Left ventricle myocardium inferior (tissue), 1 donor: ENCODE results near the gene TBXAS1. TPM values are rescaled to one million over a fixed set of nuclear protein-coding genes. Genes with fewer than 3 reads are reported as not detected.

Source experiments
- DNase-seq: peaks from one replicate; pipeline ENCODE4 v3.0.0-alpha.2; 2020
- H3K27ac ChIP-seq: fragments of 200-600 bp; replicated peaks from 2 replicates; pipeline ENCODE4 v1.8.0; 2021
- H3K27me3 ChIP-seq: fragments of 200-600 bp; 2 replicates; pipeline ENCODE4 v1.8.0; 2021; ENCODE audit warnings: low read depth
- H3K36me3 ChIP-seq: fragments of 200-600 bp; 2 replicates; pipeline ENCODE4 v1.8.0; 2021
- H3K4me1 ChIP-seq: fragments of 200-600 bp; 2 replicates; pipeline ENCODE4 v1.8.0; 2021
- H3K4me3 ChIP-seq: fragments of 200-600 bp; 2 replicates; pipeline ENCODE4 v1.8.0; 2021; ENCODE audit warnings: mild to moderate bottlenecking, moderate library complexity
- H3K9me3 ChIP-seq: fragments of 200-600 bp; replicated peaks from 2 replicates; pipeline ENCODE4 v1.8.0; 2021
- intact Hi-C: fragments of 100-400 bp; cut with micrococcal nuclease; formaldehyde crosslinking; loops from one replicate; pipeline ENCODE4 v1.11.0; 2022
- total RNA-seq: library from RNA; stranded (reverse); fragmentation: NEBNext Ultra II Directional; extraction: Animal tissue kit (Norgen Biotek cat#: 25700); gene quantifications from one replicate; pipeline ENCODE4 v1.2.1, GENCODE V29; 2021
- TF ChIP-seq, protein P1 (sequence below): fragments of 200-600 bp; IDR thresholded peaks from 2 replicates; pipeline ENCODE4 v1.8.0; 2021; ENCODE audit warnings: antibody characterized with exemption, mild to moderate bottlenecking, borderline replicate concordance
- donor health status: DM: no; HTN: yes; CAD: no; lungs with severe emphysema.

TBXAS1 gene
- total RNA-seq, 1 donor from 2014 or later = 3.9 TPM

DNA sequence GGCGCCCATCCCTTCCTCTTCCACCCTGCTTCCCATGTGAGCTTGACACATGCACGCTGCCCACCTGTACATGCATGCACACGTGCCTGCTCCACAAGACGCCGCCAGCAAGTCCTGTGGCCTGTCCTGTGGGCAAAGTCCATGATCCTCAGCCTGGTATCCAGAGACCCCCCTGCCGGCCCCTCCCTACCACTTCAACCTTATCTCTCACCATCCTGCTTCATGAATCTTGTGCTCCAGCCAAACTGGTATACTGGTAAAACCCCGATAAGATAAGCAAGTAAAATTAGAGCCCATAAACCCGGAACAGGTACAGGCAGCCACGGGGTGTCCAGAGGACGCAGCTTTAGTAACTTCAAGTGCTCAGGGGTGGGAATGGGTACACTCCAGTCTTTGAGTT is 11.8 kb upstream of the TBXAS1 start:
- no peak for DNase-seq
- Histone ChIP-seq H3K4me3 (no peak overlapping the region), H3K9me3 (no peaks in the 10 kb centered on the region), H3K27me3 (peaks cover 11% of the 10 kb centered on the region), H3K36me3 (no peaks in the 10 kb centered on the region), H3K4me1 (no peaks in the 10 kb centered on the region), H3K27ac (no peak overlapping the region)
- TF ChIP-seq, protein P1, sequence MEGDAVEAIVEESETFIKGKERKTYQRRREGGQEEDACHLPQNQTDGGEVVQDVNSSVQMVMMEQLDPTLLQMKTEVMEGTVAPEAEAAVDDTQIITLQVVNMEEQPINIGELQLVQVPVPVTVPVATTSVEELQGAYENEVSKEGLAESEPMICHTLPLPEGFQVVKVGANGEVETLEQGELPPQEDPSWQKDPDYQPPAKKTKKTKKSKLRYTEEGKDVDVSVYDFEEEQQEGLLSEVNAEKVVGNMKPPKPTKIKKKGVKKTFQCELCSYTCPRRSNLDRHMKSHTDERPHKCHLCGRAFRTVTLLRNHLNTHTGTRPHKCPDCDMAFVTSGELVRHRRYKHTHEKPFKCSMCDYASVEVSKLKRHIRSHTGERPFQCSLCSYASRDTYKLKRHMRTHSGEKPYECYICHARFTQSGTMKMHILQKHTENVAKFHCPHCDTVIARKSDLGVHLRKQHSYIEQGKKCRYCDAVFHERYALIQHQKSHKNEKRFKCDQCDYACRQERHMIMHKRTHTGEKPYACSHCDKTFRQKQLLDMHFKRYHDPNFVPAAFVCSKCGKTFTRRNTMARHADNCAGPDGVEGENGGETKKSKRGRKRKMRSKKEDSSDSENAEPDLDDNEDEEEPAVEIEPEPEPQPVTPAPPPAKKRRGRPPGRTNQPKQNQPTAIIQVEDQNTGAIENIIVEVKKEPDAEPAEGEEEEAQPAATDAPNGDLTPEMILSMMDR = no peak
- intact Hi-C loops = no loop called here

DNA sequence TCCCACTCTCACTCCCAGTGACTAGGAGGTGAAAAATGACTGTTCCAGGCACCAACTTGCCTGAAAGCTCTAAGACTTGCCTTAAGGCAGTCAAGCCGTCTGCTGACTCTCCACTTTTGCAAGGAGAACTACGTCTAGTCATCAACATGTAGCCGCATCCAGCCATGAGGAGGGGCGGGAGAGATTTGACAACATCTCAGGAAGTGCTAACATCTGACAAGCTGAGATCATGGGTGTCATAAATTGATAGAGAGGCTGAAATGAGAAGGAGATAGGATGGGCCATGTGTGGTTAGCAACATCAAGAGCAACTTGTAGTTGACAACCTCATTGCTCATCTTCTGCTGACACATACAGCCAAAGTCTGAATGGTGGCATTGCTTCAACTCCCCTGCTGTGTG is 9.0 kb upstream of the TBXAS1 start:
- no peak for DNase-seq
- H3K4me1 ChIP-seq = no peaks in the 10 kb centered on the region
- no peak overlapping the region for H3K27ac ChIP-seq
- peaks cover 17% of the 10 kb centered on the region for H3K27me3 ChIP-seq
- TF ChIP-seq, protein P1 = no peak
- H3K9me3 ChIP-seq = no peaks in the 10 kb centered on the region
- no peaks in the 10 kb centered on the region for H3K36me3 ChIP-seq
- H3K4me3 ChIP-seq = no peak overlapping the region
- intact Hi-C loops = no loop called here

DNA sequence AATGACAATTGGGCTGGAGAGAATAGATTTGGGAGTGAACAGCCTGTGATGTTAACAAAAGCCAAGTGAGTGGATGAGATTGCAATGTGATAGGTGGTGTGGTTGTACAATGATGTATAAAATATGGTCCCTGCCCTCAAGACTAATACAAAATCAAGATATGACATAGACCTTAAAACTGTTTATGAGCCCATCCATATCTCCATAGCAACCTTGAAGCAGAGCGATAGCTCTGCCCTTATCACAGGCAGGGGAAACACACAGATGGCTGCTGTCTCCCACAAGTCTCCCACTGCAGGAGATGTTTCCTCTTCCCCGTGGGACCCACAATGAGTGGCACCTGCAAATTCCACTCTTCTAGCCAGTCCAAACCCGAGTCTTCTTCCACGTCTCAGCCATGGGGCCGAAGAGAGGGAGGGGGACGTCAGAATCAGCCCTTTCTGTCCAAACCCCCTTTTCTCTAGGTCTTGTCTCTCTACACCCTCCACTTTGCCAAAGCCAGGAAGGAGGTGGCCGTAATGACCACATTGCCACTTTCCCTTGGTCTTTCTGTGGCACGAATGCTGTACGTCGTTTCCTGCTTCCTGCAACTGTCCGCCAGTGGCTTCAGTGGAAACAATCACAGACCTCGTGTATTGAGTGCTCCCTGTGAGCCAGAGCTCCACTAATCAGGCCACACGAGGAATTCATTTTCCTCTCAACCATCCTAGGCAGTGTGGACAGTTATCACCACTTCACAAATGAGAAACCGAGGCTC is 7.5 kb upstream of the TBXAS1 start:
- no peaks in the 10 kb centered on the region for H3K36me3 ChIP-seq
- no peak overlapping the region for H3K4me3 ChIP-seq
- peaks cover 25% of the 10 kb centered on the region for H3K27me3 ChIP-seq
- TF ChIP-seq, protein P1 = no peak
- H3K4me1 ChIP-seq = no peaks in the 10 kb centered on the region
- intact Hi-C loops = no loop called here
- no peak overlapping the region for H3K27ac ChIP-seq
- DNase-seq = no peak
- no peaks in the 10 kb centered on the region for H3K9me3 ChIP-seq

DNA sequence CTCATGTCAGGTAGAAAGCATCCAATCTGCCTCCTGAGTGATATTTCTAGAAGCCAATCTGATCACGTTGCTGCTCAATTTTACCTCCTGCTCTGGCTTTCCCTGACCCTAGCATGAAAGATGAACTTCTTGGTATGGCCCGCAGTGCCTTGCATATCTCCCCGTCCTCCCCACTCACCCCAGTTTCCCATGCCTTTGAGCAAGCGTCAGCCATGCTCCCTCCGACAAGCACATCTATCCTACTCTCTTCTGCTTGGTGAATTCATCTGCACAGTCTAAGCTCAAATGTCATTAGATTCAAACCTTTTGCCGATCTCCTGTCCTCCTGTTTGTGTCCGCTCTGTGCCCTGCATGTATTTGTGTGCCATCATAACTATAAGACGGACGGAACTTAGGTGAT is 6.2 kb upstream of the TBXAS1 start:
- peaks cover 25% of the 10 kb centered on the region for H3K27me3 ChIP-seq
- intact Hi-C loops = no loop called here
- no peak overlapping the region for H3K4me3 ChIP-seq
- DNase-seq = no peak
- no peaks in the 10 kb centered on the region for H3K4me1 ChIP-seq
- no peaks in the 10 kb centered on the region for H3K36me3 ChIP-seq
- H3K27ac ChIP-seq = no peak overlapping the region
- no peaks in the 10 kb centered on the region for H3K9me3 ChIP-seq
- TF ChIP-seq, protein P1 = no peak

DNA sequence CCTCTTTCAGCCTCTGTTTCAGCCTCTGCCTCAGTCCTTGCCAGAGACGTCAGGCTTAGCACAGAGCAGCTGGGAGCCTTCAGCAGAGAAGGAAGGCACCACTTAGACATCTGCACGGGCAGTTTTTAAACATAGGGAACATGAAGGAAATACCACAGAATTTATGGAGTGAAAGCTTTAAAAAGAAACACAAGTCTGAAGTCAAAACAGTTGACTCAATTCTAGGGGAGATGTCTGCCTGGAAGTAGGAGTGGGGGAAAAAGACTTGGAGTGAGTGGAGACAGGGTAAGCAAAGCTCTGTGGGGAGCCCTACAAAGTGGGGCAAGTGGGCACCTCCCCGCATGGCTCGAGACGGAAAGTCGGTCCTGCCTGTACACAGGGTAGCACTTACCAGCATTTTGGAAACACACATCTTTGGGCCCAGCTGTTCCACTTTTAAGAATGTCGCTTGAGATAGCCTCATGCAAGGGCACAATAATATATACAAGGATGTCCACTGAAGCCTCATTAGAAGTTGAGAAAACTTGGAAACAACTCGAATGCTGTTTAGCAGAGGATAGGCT is 5.0 kb upstream of the TBXAS1 start:
- TF ChIP-seq, protein P1 = no peak
- no peaks in the 10 kb centered on the region for H3K4me1 ChIP-seq
- peaks cover 30% of the 10 kb centered on the region for H3K27me3 ChIP-seq
- H3K4me3 ChIP-seq = no peak overlapping the region
- no peak for DNase-seq
- H3K36me3 ChIP-seq = no peaks in the 10 kb centered on the region
- H3K27ac ChIP-seq = no peak overlapping the region
- no peaks in the 10 kb centered on the region for H3K9me3 ChIP-seq
- intact Hi-C loops = no loop called here
